Spleen (tissue), 7 donors: Measurements from ENCODE around the gene NFASC.

ENCODE experiments used
- POLR2AphosphoS5 ChIP-seq, 3 donors: sonication (generic); formaldehyde crosslinking; IDR thresholded peaks; one replicate each; pipeline ENCODE4 v1.5.1; 2017; ENCODE audit warnings: antibody characterized with exemption in 3 of 3
- TF ChIP-seq, protein P1 (sequence below), 11 experiments: fragments of 200-600 bp in 7 of 11; fragments of 450-650 bp in 4 of 11; sonication (generic) in 4 of 11; IDR thresholded peaks in 8 of 11; conservative IDR thresholded peaks in 3 of 11; 1 replicate in 7 of 11; 2 replicates in 4 of 11; pipeline versions ENCODE4 v1.4.0 to v1.8.0; 2016 to 2021; ENCODE audit warnings: antibody characterized with exemption in 11 of 11, inconsistent platforms in 4 of 11, mild to moderate bottlenecking in 1 of 11
- donor health status: DM: no; HTN: no; CAD: no; lungs with moderate emphysema.
- donor health status: DM: no; HTN: no; CAD: no.
- donor health status: DM: no; HTN: no; CAD: no.

DNA sequence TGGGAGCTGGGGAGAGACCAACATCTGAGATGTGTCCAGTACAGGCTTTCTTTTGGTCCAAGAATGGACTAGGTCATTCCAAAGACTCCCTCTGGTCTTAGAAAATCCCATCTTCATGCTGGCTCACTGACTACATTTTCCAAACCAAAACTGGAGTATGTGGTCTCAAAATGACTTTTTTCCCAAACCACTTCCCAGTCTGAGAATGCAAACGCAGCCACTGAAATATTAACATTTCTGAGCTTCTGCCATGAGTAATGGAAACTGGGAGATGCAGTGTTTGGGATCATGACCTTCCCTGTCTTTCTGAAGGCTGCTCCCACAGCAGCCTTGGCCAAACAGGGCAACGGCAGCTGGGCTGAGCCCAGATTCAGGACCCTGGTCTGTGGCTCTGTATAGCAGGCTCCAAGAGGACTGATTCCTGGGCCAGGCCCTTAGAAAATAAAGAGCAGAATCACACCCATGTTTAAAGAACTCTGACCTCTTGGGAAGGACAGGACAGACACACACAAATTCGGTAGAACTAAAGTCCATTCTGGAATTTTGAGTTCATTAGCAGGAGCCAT lies 110.3 kb downstream of the NFASC start:
- no peak for TF ChIP-seq POLR2AphosphoS5 (IDR thresholded peaks at IDR 0.05)
- TF ChIP-seq, protein P1, sequence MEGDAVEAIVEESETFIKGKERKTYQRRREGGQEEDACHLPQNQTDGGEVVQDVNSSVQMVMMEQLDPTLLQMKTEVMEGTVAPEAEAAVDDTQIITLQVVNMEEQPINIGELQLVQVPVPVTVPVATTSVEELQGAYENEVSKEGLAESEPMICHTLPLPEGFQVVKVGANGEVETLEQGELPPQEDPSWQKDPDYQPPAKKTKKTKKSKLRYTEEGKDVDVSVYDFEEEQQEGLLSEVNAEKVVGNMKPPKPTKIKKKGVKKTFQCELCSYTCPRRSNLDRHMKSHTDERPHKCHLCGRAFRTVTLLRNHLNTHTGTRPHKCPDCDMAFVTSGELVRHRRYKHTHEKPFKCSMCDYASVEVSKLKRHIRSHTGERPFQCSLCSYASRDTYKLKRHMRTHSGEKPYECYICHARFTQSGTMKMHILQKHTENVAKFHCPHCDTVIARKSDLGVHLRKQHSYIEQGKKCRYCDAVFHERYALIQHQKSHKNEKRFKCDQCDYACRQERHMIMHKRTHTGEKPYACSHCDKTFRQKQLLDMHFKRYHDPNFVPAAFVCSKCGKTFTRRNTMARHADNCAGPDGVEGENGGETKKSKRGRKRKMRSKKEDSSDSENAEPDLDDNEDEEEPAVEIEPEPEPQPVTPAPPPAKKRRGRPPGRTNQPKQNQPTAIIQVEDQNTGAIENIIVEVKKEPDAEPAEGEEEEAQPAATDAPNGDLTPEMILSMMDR (IDR thresholded peaks at IDR 0.05 in 8 of 11, conservative IDR thresholded peaks at IDR 0.05 in 3 of 11) = no peak
